ENCODE measurements around the gene THSD1.
"Not testable (repeated sequence)": the region's sequence is repeated elsewhere in the genome, so short reads cannot be mapped to it uniquely, and the experiment has no call there.

Gene THSD1

DNA sequence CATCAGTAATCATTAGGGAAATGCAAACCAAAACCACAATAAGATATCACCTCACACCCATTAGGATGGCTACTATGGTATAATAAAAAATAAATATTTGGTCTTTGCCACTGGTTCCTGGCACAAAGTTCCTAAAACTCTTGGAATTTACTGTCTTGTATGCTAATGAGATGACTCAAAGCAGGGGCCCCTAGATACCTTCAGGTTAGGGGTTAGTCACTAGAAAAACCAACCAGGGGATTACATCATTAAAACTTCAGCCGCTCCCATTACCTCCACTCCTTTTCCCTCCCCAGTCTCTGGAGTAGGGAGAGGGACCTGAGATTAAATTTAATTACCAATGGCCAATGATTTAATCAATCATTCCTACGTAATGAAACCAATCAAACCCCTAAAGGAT, 49.6 kb downstream of the THSD1 start:
- TF ChIP-seq, protein P1, sequence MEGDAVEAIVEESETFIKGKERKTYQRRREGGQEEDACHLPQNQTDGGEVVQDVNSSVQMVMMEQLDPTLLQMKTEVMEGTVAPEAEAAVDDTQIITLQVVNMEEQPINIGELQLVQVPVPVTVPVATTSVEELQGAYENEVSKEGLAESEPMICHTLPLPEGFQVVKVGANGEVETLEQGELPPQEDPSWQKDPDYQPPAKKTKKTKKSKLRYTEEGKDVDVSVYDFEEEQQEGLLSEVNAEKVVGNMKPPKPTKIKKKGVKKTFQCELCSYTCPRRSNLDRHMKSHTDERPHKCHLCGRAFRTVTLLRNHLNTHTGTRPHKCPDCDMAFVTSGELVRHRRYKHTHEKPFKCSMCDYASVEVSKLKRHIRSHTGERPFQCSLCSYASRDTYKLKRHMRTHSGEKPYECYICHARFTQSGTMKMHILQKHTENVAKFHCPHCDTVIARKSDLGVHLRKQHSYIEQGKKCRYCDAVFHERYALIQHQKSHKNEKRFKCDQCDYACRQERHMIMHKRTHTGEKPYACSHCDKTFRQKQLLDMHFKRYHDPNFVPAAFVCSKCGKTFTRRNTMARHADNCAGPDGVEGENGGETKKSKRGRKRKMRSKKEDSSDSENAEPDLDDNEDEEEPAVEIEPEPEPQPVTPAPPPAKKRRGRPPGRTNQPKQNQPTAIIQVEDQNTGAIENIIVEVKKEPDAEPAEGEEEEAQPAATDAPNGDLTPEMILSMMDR (IDR thresholded peaks at IDR 0.05; ENCODE audit: insufficient read depth, missing control alignments) = no peak
- FAIRE-seq (no peak), DNase-seq (ENCODE audit: insufficient read length, low spot score) (no peak)

DNA sequence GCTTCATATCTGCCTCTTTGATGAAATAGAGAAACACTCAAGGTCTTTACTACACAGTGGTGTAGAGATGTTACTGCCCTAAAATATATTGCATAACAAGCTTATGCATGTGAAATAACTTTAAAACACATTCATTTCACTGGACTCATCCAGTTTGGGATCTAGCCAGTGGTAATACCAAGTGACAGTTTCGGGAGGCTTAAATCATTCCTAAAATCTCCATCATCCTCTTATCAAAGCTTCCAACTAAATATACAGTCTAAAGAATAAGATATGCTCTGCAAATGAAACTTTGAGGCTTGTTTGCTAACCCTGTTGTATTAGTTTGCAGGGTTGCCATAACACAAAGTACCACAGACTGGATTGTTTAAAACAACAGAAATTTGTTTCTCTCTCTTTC, 52.8 kb downstream of the THSD1 start:
- FAIRE-seq (no peak), DNase-seq (ENCODE audit: insufficient read length, low spot score) (no peak)
- TF ChIP-seq, protein P1 (IDR thresholded peaks at IDR 0.05; ENCODE audit: insufficient read depth, missing control alignments) = no peak

DNA sequence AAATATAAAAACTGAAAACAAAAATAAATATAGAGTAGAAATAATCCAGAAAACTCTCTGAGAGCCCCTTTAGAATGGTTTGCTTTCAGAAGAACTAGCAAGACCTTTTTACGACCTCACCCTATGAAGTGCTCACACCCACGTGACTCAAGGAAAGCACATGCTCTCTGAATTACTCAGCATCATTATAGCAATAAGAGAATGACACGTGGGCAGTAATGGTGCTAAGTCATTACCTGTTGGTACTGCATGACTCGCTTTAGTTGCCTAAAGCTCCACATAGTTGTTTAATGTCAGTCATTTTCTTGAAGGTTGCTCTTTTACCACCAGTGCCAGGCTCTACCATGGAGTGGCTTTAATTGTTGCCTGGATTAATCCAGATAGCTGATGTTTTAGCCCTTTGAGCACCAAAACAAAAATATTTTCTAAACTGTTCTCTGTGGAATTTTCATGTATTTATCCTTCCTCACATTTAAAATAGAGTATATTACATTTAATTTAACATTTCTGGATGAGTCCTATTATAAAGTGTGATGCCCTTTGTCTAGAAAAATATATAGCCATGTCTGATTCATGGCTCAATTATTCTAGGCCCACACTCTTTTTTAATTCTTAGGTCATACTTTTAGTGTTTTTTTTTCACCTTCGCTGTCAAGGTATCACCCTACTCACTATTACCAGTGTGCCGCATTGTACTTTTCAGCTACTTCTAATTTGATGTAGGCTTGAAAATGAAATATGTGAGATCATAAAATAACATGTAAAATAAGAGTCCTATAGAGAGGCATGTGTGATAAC, 56.8 kb downstream of the THSD1 start:
- TF ChIP-seq, protein P1 (IDR thresholded peaks at IDR 0.05; ENCODE audit: insufficient read depth, missing control alignments) = no peak
- FAIRE-seq (no peak), DNase-seq (ENCODE audit: insufficient read length, low spot score) (no peak)

DNA sequence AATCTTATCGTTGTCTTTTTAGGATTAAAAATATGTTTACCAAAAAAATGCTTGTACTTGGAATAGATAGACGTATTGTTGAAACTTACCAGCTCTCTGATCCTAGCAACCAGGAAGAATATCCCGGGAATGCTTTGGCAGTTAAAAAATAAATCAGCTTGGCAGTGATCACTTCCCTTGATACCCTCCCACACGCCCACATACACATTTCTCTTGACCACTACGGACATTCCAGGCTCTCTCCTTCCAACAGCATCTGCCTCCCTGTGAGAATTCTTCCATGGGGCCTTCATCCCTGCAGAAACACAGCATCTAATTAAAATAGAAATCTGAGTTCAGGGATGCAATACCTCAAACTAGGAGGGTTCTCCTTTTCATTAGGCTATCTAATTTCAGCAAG, 57.9 kb downstream of the THSD1 start:
- no peak for DNase-seq (ENCODE audit: insufficient read length, low spot score)

DNA sequence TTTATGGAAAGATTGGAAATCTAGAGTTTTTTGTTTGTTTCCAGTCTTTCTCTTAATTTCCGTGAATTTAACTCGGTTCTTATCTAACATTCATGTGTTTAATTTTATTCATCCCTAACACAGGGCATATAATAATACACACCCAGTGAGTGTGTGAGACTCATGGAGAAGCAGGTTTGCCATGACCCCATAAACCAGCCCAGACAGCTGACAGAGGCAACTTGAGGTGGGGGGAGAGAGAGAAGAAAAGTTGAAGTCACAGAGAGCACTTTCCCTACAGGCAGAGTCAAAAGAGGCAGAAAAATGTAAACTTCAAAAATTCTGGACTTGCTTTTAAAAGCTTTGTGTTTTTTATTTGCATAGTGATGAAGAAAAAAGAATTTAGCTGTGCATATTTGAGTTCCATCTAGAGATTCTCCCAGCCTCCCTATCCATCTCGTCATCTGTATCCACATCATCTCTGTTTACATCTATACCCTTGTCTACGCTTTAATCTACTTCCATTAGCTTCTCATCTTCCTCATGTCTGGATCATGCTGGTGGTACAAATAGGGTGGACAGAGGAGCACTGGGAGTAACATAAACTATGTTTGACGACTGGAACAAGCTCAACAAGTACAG, 60.2 kb downstream of the THSD1 start:
- no peak for FAIRE-seq
- TF ChIP-seq, protein P1 (IDR thresholded peaks at IDR 0.05; ENCODE audit: insufficient read depth, missing control alignments) = no peak
- no peak for DNase-seq (ENCODE audit: insufficient read length, low spot score)

More for the DNA sequence above, 57.9 kb downstream of the THSD1 start:
- no peak for FAIRE-seq
- TF ChIP-seq, protein P1 (IDR thresholded peaks at IDR 0.05; ENCODE audit: insufficient read depth, missing control alignments) = no peak

DNA sequence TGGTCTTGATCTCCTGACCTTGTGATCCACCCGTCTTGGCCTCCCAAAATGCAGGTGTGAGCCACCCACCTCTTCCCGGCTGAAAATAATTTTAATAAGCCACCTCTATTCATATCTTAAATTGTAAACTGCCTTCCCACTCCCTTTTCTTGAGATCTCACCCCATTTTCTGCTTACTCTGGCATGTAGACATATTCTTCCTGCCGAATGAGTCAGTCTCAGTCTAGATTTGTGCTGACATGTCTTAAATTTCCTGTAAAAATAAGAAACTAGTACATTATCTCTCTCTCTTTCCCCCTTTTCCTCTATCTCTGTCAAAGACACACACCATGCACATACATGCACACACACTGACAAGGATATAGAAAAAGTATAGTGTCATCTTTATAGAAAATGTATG, 60.9 kb downstream of the THSD1 start:
- no peak for FAIRE-seq
- TF ChIP-seq, protein P1 (IDR thresholded peaks at IDR 0.05; ENCODE audit: insufficient read depth, missing control alignments) = no peak
- no peak for DNase-seq (ENCODE audit: insufficient read length, low spot score)

DNA sequence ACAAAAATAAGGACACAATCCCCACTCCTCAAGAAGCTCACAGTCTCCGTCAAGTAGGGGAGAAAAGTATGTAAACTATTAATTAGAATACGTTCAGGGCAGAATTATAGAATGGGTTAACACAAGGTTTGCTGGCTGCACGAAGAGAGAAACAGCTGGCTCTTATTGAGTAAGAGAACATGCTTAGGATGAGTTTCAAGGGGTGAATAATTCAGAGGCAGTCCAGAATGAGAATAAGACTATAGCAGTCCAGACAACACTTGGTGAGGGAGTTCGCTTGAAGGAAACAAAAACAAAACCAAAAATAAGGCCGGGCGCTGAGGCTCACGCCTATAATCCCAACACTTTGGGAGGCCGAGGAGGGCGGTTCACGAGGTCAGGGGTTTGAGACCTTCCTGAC, 61.9 kb downstream of the THSD1 start:
- FAIRE-seq = no peak
- no peak for DNase-seq (ENCODE audit: insufficient read length, low spot score)
- TF ChIP-seq, protein P1 (IDR thresholded peaks at IDR 0.05; ENCODE audit: insufficient read depth, missing control alignments) = no peak

DNA sequence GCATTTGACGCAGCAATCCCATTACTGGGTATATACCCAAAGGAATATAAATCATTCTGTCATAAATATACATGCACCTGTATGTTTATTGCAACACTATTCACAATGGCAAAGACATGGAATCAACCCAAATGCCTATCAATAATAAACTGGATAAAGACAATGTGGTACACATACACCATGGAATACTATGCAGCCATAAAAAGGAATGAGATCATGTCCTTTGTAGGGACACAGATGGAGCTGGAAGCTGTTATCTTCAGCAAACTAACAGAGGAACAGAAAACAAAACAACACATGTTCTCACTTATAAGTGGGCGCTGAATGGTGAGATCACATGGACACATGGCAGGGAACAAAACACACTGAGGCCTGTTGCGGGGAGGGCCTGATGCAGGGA, 63.8 kb downstream of the THSD1 start:
- FAIRE-seq; DNase-seq (ENCODE audit: insufficient read length, low spot score): not testable (repeated sequence)

DNA sequence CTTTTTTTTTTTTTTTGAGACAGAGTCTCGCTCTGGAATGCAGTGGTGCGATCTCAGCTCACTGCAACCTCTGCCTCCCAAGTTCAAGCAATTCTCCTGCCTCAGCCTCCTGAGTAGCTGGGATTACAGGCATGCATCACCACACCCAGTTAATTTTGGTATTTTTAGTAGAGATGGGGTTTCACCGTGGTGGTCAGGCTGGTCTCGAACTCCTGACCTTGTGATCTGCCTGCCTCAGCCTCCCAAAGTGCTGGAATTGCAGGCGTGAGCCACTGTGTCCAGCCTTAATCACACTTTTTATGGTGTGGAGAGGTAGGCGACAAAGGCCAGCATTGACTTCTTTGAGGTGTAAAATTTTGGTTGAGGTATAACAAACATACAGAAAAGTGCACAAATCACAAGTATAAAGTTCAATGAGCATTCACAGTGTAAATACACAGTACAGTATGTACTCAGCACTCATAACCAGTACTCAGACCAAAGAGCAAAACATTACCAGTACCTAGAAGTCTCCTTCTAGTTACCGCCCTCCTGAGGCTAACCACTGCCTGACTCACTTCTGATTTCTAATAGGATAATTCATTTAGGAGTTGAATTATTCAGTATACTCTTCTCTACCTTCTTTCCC, 68.0 kb downstream of the THSD1 start:
- FAIRE-seq; DNase-seq (ENCODE audit: insufficient read length, low spot score): not testable (repeated sequence)

DNA sequence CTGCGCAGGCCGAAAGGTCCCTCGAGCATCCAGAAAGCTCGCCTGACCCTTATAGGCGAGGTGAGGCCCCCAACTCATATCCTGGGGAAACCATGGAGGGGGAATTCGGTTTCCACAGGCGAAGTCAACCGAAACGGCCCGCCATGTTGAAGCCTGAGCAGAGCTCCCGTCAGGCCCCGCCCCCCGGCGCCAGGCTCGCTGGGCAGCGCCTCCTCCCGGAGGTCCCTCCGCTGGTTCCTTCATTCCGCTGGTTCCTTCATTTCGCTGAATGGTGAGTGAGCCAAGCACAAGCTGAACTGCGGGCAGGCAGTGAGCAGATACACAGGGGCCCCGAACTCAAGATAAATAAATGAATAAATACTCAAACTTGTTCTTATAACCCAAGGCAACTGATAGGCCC, 71.9 kb downstream of the THSD1 start:
- not testable (repeated sequence) for FAIRE-seq; DNase-seq (ENCODE audit: insufficient read length, low spot score)

All from D721Med (cell line).